Liver (tissue), 9 donors: ENCODE results near the gene BRF1. TPM values are rescaled to one million over a fixed set of nuclear protein-coding genes. Genes with fewer than 3 reads are reported as not detected.

ENCODE experiments used
- DNase-seq: peaks from one replicate; pipeline ENCODE4 v3.0.0-alpha.2; 2017; ENCODE audit warnings: low spot score
- H3K27ac ChIP-seq, 2 donors: one replicate each; pipeline ENCODE4 v1.7.0; 2013; ENCODE audit warnings: inconsistent platforms in 2 of 2, low read length in 2 of 2, control low read depth in 1 of 2, low read depth in 1 of 2, mild to moderate bottlenecking in 1 of 2
- H3K27me3 ChIP-seq, 4 donors: one replicate each; pipeline versions ENCODE4 v1.6.1 to v1.7.0; 2013; ENCODE audit warnings: low read length in 3 of 4, inconsistent platforms in 1 of 4, mild to moderate bottlenecking in 1 of 4, moderate library complexity in 1 of 4; ENCODE audit not compliant: control insufficient read depth in 4 of 4, insufficient read depth in 4 of 4
- H3K36me3 ChIP-seq, 4 donors: one replicate each; pipeline versions ENCODE4 v1.6.1 to v1.7.0; 2013; ENCODE audit warnings: low read length in 3 of 4, mild to moderate bottlenecking in 3 of 4, low read depth in 1 of 4, moderate library complexity in 1 of 4; ENCODE audit not compliant: control insufficient read depth in 4 of 4, insufficient read depth in 3 of 4
- H3K4me1 ChIP-seq, 4 donors: one replicate each; pipeline versions ENCODE4 v1.6.1 to v1.7.0; 2013; ENCODE audit warnings: low read length in 3 of 4, mild to moderate bottlenecking in 3 of 4, moderate library complexity in 1 of 4; ENCODE audit not compliant: control insufficient read depth in 4 of 4, insufficient read depth in 4 of 4
- H3K4me3 ChIP-seq, 3 donors: one replicate each; pipeline versions ENCODE4 v1.6.1 to v1.7.0; 2013; ENCODE audit warnings: low read length in 3 of 3, control low read depth in 1 of 3, low read depth in 1 of 3, mild to moderate bottlenecking in 1 of 3
- H3K9ac ChIP-seq, 2 donors: one replicate each; pipeline ENCODE4 v1.7.0; 2013; ENCODE audit warnings: low read length in 2 of 2, mild to moderate bottlenecking in 2 of 2, moderate library complexity in 2 of 2, control low read depth in 1 of 2, low read depth in 1 of 2
- H3K9me3 ChIP-seq, 4 donors: one replicate each; pipeline versions ENCODE4 v1.6.1 to v1.7.0; 2013; ENCODE audit warnings: low read length in 3 of 4; ENCODE audit not compliant: control insufficient read depth in 4 of 4
- CTCF ChIP-seq: fragments of 150-350 bp; IDR thresholded peaks from 2 replicates; pipeline ENCODE4 v1.5.1; 2017; ENCODE audit warnings: improper control_type of control experiment, low read depth, low read length; ENCODE audit not compliant: missing input control
- EGR1 ChIP-seq, 2 donors: IDR thresholded peaks; 2 replicates each; pipeline ENCODE4 v1.6.1; 2016 to 2018; ENCODE audit warnings: antibody characterized with exemption in 2 of 2, low read depth in 2 of 2
- FOXA1 ChIP-seq: IDR thresholded peaks from 2 replicates; pipeline ENCODE4 v1.6.1; 2016; ENCODE audit warnings: antibody characterized with exemption
- FOXA2 ChIP-seq: IDR thresholded peaks from 2 replicates; pipeline ENCODE4 v1.6.1; 2016; ENCODE audit warnings: antibody characterized with exemption
- GABPA ChIP-seq, 2 donors: IDR thresholded peaks in 1 of 2; conservative IDR thresholded peaks in 1 of 2; 2 replicates each; pipeline ENCODE4 v1.6.1; 2016; ENCODE audit warnings: antibody characterized with exemption in 2 of 2, mild to moderate bottlenecking in 1 of 2, moderate library complexity in 1 of 2
- HNF4A ChIP-seq, 2 donors: conservative IDR thresholded peaks; 2 replicates each; pipeline ENCODE4 v1.6.1; 2016; ENCODE audit warnings: antibody characterized with exemption in 2 of 2, mild to moderate bottlenecking in 2 of 2
- HNF4G ChIP-seq: IDR thresholded peaks from 2 replicates; pipeline ENCODE4 v1.6.1; 2016; ENCODE audit warnings: antibody characterized with exemption
- JUND ChIP-seq, 2 donors: IDR thresholded peaks; 2 replicates each; pipeline ENCODE4 v1.6.1; 2016; ENCODE audit warnings: antibody characterized with exemption in 2 of 2
- MAX ChIP-seq: IDR thresholded peaks from 2 replicates; pipeline ENCODE4 v1.6.1; 2016; ENCODE audit warnings: antibody characterized with exemption
- NR2F2 ChIP-seq: IDR thresholded peaks from 2 replicates; pipeline ENCODE4 v1.6.1; 2016; ENCODE audit warnings: antibody characterized with exemption
- RAD21 ChIP-seq, 2 donors: IDR thresholded peaks; 2 replicates each; pipeline ENCODE4 v1.6.1; 2016; ENCODE audit warnings: antibody characterized with exemption in 2 of 2, mild to moderate bottlenecking in 2 of 2
- RXRA ChIP-seq, 2 donors: IDR thresholded peaks; 2 replicates each; pipeline ENCODE4 v1.6.1; 2017 to 2018; ENCODE audit warnings: antibody characterized with exemption in 2 of 2, mild to moderate bottlenecking in 1 of 2
- SP1 ChIP-seq: IDR thresholded peaks from 2 replicates; pipeline ENCODE4 v1.6.1; 2018; ENCODE audit warnings: antibody characterized with exemption, mild to moderate bottlenecking
- TAF1 ChIP-seq: conservative IDR thresholded peaks from 2 replicates; pipeline ENCODE4 v1.6.1; 2016; ENCODE audit warnings: antibody characterized with exemption, mild to moderate bottlenecking
- YY1 ChIP-seq: IDR thresholded peaks from 2 replicates; pipeline ENCODE4 v1.6.1; 2016; ENCODE audit warnings: antibody characterized with exemption, mild to moderate bottlenecking
- ZBTB33 ChIP-seq: IDR thresholded peaks from 2 replicates; pipeline ENCODE4 v1.6.1; 2016; ENCODE audit warnings: antibody characterized with exemption
- WGBS: extraction: QIAGEN DNeasy Blood & Tissue Kit; methylation state at CpG from one replicate; pipeline ENCODE4 v1.1.7; 2013; 5-methylcytosine and 5-hydroxymethylcytosine counted together
- polyA plus RNA-seq, 2 donors: library from polyadenylated mRNA; stranded (reverse) in 1 of 2; unstranded in 1 of 2; fragments of 200-250 nt in 1 of 2; fragments of >200 nt in 1 of 2; fragmentation: Nextera tagmentation in 1 of 2; extraction: Ambion mirVana in 1 of 2; gene quantifications; one replicate each; pipeline versions ENCODE4 v1.2.1 to v1.2.3, GENCODE V29; 2013 to 2015
- total RNA-seq, 2 donors: library from RNA; depleted of rRNA; stranded (reverse); fragments of >200 nt; gene quantifications; one replicate each; pipeline ENCODE4 v1.2.3, GENCODE V29; 2014
- TF ChIP-seq, protein P1 (sequence below): IDR thresholded peaks from 2 replicates; pipeline ENCODE4 v1.6.1; 2016; ENCODE audit warnings: antibody characterized with exemption
- TF ChIP-seq, protein P2 (sequence below): IDR thresholded peaks from 2 replicates; pipeline ENCODE4 v1.6.1; 2016; ENCODE audit warnings: antibody characterized with exemption, mild to moderate bottlenecking
- donor health status: healthy.
- donor health status: healthy.
- donor health status: healthy.
- donor health status: healthy.
- donor health status: healthy.

Gene BRF1
- total and polyA plus RNA-seq, 4 donors: 4.6 to 24.1 (median 10.6) TPM

GRCh38 chr14:105286759-105287144 is 14.0 kb downstream of the BRF1 start:
- WGBS: 97% methylated on average over 9 of the region's 9 CpGs
- H3K36me3 ChIP-seq: no peaks in the 10 kb centered on the region
- no peak overlapping the region for H3K9ac ChIP-seq
- no peaks in the 10 kb centered on the region for H3K27me3 ChIP-seq
- TF ChIP-seq CTCF (no peak), RAD21 (IDR thresholded peaks at IDR 0.05) (no peak), NR2F2 (no peak), FOXA1 (no peak), GABPA (IDR thresholded peaks at IDR 0.05 in 1 of 2, conservative IDR thresholded peaks at IDR 0.05 in 1 of 2) (no peak), RXRA (IDR thresholded peaks at IDR 0.05) (no peak), HNF4A (conservative IDR thresholded peaks at IDR 0.05) (no peak), FOXA2 (no peak), JUND (IDR thresholded peaks at IDR 0.05) (no peak), HNF4G (no peak), YY1 (no peak), SP1 (no peak), MAX (no peak)
- TF ChIP-seq, protein P1, sequence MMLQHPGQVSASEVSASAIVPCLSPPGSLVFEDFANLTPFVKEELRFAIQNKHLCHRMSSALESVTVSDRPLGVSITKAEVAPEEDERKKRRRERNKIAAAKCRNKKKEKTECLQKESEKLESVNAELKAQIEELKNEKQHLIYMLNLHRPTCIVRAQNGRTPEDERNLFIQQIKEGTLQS: no peak
- TF ChIP-seq, protein P2, sequence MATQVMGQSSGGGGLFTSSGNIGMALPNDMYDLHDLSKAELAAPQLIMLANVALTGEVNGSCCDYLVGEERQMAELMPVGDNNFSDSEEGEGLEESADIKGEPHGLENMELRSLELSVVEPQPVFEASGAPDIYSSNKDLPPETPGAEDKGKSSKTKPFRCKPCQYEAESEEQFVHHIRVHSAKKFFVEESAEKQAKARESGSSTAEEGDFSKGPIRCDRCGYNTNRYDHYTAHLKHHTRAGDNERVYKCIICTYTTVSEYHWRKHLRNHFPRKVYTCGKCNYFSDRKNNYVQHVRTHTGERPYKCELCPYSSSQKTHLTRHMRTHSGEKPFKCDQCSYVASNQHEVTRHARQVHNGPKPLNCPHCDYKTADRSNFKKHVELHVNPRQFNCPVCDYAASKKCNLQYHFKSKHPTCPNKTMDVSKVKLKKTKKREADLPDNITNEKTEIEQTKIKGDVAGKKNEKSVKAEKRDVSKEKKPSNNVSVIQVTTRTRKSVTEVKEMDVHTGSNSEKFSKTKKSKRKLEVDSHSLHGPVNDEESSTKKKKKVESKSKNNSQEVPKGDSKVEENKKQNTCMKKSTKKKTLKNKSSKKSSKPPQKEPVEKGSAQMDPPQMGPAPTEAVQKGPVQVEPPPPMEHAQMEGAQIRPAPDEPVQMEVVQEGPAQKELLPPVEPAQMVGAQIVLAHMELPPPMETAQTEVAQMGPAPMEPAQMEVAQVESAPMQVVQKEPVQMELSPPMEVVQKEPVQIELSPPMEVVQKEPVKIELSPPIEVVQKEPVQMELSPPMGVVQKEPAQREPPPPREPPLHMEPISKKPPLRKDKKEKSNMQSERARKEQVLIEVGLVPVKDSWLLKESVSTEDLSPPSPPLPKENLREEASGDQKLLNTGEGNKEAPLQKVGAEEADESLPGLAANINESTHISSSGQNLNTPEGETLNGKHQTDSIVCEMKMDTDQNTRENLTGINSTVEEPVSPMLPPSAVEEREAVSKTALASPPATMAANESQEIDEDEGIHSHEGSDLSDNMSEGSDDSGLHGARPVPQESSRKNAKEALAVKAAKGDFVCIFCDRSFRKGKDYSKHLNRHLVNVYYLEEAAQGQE: no peak
- H3K27ac ChIP-seq: no peak overlapping the region
- H3K4me3 ChIP-seq: no peak overlapping the region
- DNase-seq: no peak
- H3K4me1 ChIP-seq: peaks cover 16 to 54% (median 39%) of the 10 kb centered on the region in 4 donors
- H3K9me3 ChIP-seq: no peaks in the 10 kb centered on the region

DNA sequence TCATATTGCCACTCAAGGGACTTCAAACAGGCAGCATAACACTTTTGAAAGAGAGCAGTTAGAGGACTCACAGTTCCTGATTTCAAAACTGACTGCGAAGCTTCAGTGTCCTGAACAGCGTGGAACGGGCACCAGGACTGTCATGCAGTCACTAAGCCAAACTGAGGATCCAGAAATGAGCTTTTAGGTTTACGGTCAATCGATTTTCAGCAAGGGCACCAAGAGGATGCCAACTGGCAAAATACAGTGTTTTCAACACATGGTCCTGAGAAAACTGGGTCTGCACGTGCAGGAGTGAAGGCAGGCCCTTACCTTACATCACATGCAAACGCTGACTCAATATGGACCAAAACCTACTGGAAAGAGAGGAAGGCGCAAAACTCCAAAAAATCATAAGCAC is 15.6 kb downstream of the BRF1 start:
- Histone ChIP-seq H3K27me3 (no peaks in the 10 kb centered on the region), H3K36me3 (no peaks in the 10 kb centered on the region), H3K9ac (no peak overlapping the region), H3K4me1 (peaks cover 16 to 43% (median 30%) of the 10 kb centered on the region in 4 donors), H3K27ac (peak overlapping the region; percentile 72 to 77), H3K4me3 (no peak overlapping the region), H3K9me3 (no peaks in the 10 kb centered on the region)
- no peak for DNase-seq
- 41% methylated on average over 8 of the region's 8 CpGs for WGBS
- TF ChIP-seq NR2F2 (no peak), ZBTB33 (no peak), YY1 (peak; percentile 62), MAX (peak; percentile 96), JUND (IDR thresholded peaks at IDR 0.05) (peak in 1 of 2 donors; percentile 79), FOXA2 (no peak), FOXA1 (peak; percentile 16), TAF1 (no peak), RAD21 (IDR thresholded peaks at IDR 0.05) (no peak), SP1 (no peak), EGR1 (IDR thresholded peaks at IDR 0.05; ENCODE audit: low read depth in 2 of 2) (peak in 1 of 2 donors; percentile 27), RXRA (IDR thresholded peaks at IDR 0.05) (peak; percentile 48 to 97), HNF4G (no peak)
- TF ChIP-seq, protein P2: peak; percentile 60
- TF ChIP-seq, protein P1: no peak
